BJ (cell line): ENCODE measurements around the gene MYL7. TPM values are rescaled to one million over a fixed set of nuclear protein-coding genes. Genes with fewer than 3 reads are reported as not detected.

ENCODE experiments used
- CTCF ChIA-PET: fragments of 350-600 bp; formaldehyde crosslinking; extraction: SDS; loops from one replicate; lab custom pipeline; 2021; ENCODE audit warnings: antibody characterized with exemption, inconsistent platforms; lab: Yijun Ruan, JAX
- POLR2A ChIA-PET: fragments of 300-600 bp; sonication (Branson Sonifier 250); formaldehyde crosslinking; extraction: SDS; loops from one replicate; lab custom pipeline; 2021; ENCODE audit warnings: antibody characterized with exemption; lab: Charles Lee
- DNase-seq: peaks from one replicate; pipeline ENCODE4 v3.0.0-alpha.2; 2011; ENCODE audit warnings: low read depth
- H3K27me3 ChIP-seq: 2 replicates; pipeline ENCODE4 v1.6.0; 2011; ENCODE audit warnings: low read length; ENCODE audit not compliant: control insufficient read depth, insufficient read depth
- H3K36me3 ChIP-seq: 2 replicates; pipeline ENCODE4 v1.5.1; 2011; ENCODE audit warnings: low read length; ENCODE audit not compliant: control insufficient read depth, insufficient read depth
- H3K4me3 ChIP-seq: 2 replicates; pipeline ENCODE4 v1.5.1; 2011; ENCODE audit warnings: low read depth, mild to moderate bottlenecking, control low read depth, low read length
- polyA plus RNA-seq: library from polyadenylated mRNA; depleted of rRNA; stranded (reverse); fragments of >200 nt; gene quantifications from 2 replicates; pipeline ENCODE4 v1.2.3, GENCODE V29; 2011
- TF ChIP-seq, protein P1 (sequence below): IDR thresholded peaks from 2 replicates; pipeline ENCODE4 v1.5.1; 2011; ENCODE audit warnings: low read depth, mild to moderate bottlenecking, control low read depth, inconsistent platforms, low read length, moderate library complexity; ENCODE audit not compliant: insufficient read depth

Gene MYL7
- polyA plus RNA-seq, 1 experiment, result 0.26 TPM

DNA sequence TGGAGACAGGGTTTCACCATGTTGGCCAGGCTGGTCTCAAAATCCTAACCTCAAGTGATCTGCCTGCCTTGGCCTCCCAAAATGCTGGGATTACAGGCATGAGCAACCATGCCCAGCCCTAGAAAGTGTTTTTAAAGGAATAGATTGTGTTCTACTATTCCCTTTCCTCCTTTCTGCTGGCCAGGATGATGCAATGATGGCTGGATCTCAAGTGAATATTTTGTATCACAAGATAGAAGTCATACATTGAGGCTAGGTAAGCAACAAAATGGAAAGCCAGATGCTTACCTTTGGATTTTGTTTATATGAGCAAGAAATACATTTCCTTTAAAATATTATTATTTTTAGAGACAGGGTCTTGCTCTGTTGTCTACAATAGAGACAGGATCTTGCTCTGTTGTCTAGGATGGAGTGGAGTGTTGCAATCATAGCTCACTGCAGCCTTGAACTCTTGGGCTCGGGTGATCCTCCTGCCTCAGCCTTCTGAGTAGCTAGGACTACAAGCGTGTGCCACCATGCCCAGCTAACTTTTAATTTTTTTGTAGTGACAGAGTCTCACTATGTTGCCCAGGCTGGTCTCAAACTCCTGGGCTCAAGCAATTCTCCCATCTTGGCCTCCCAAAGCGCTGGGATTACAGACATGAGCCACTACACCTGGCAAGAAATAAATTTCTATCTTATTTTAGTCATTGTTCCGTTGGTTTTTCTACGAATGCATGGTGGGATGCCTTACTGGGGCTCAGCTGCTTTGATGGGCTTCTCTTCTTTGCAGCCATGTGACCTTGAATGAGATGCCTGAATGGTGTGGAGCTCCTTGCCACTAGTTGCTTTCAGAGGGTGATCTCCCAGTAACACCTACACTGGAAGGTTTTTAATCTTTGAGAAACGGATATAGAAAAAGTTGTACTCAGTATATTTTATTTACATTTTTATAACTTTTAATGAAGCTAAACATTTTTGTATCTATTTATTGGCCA is 42.8 kb downstream of the MYL7 start:
- H3K36me3 ChIP-seq, result no peaks in the 10 kb centered on the region
- H3K27me3 ChIP-seq, result no peaks in the 10 kb centered on the region
- TF ChIP-seq, protein P1, sequence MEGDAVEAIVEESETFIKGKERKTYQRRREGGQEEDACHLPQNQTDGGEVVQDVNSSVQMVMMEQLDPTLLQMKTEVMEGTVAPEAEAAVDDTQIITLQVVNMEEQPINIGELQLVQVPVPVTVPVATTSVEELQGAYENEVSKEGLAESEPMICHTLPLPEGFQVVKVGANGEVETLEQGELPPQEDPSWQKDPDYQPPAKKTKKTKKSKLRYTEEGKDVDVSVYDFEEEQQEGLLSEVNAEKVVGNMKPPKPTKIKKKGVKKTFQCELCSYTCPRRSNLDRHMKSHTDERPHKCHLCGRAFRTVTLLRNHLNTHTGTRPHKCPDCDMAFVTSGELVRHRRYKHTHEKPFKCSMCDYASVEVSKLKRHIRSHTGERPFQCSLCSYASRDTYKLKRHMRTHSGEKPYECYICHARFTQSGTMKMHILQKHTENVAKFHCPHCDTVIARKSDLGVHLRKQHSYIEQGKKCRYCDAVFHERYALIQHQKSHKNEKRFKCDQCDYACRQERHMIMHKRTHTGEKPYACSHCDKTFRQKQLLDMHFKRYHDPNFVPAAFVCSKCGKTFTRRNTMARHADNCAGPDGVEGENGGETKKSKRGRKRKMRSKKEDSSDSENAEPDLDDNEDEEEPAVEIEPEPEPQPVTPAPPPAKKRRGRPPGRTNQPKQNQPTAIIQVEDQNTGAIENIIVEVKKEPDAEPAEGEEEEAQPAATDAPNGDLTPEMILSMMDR, result no peak
- DNase-seq, result no peak
- POLR2A ChIA-PET, result no interaction called here
- CTCF ChIA-PET, result interaction anchor here (0.9 to 1.7 kb wide), 4 partner anchors 10 to 98 kb away, joined by 4 to 6 read pairs (median 4); no protein-coding TSS in a partner anchor
- no peak overlapping the region for H3K4me3 ChIP-seq

- TF ChIP-seq, protein P1, result no peak
Observed at GRCh38 chr7:44097064-44097932, 43.8 kb downstream of the MYL7 start.

GRCh38 chr7:44096326-44096881 is 44.7 kb downstream of the MYL7 start:
- no peak for DNase-seq
- TF ChIP-seq, protein P1, result no peak
- Histone ChIP-seq H3K4me3 (no peak overlapping the region), H3K36me3 (no peaks in the 10 kb centered on the region), H3K27me3 (no peaks in the 10 kb centered on the region)
- POLR2A ChIA-PET, result no interaction called here
- CTCF ChIA-PET, result no interaction called here

More at GRCh38 chr7:44097064-44097932, 43.8 kb downstream of the MYL7 start:
- Histone ChIP-seq H3K27me3 (no peaks in the 10 kb centered on the region), H3K36me3 (no peaks in the 10 kb centered on the region), H3K4me3 (no peak overlapping the region)
- ChIA-PET POLR2A (no interaction called here), CTCF (interaction anchor here (1.7 kb wide), 1 partner anchor 8 kb away, joined by 4 read pairs; no protein-coding TSS in a partner anchor)
- no peak for DNase-seq

GRCh38 chr7:44095781-44096180 is 45.4 kb downstream of the MYL7 start:
- ChIA-PET CTCF (no interaction called here), POLR2A (no interaction called here)
- Histone ChIP-seq H3K36me3 (no peaks in the 10 kb centered on the region), H3K4me3 (no peak overlapping the region), H3K27me3 (no peaks in the 10 kb centered on the region)
- TF ChIP-seq, protein P1, result no peak
- no peak for DNase-seq
